Subcutaneous abdominal adipose tissue (tissue), 5 donors: ENCODE results near the gene CLCN1.

Experiments
- H3K27ac ChIP-seq: one replicate; pipeline ENCODE4 v1.7.0; 2013; ENCODE audit warnings: low read depth, mild to moderate bottlenecking, inconsistent platforms, low read length, moderate library complexity
- H3K27me3 ChIP-seq, 5 donors: one replicate each; pipeline ENCODE4 v1.7.0; 2013; ENCODE audit warnings: low read length in 5 of 5, inconsistent platforms in 1 of 5; ENCODE audit not compliant: control insufficient read depth in 5 of 5, insufficient read depth in 4 of 5
- H3K36me3 ChIP-seq, 5 donors: one replicate each; pipeline ENCODE4 v1.7.0; 2013; ENCODE audit warnings: low read length in 5 of 5; ENCODE audit not compliant: control insufficient read depth in 5 of 5, insufficient read depth in 5 of 5
- H3K4me1 ChIP-seq, 5 donors: one replicate each; pipeline ENCODE4 v1.7.0; 2013; ENCODE audit warnings: low read length in 5 of 5, mild to moderate bottlenecking in 3 of 5, moderate library complexity in 1 of 5; ENCODE audit not compliant: control insufficient read depth in 5 of 5, insufficient read depth in 5 of 5
- H3K4me3 ChIP-seq, 5 donors: one replicate each; pipeline ENCODE4 v1.7.0; 2013; ENCODE audit warnings: low read length in 5 of 5, low read depth in 1 of 5
- H3K9ac ChIP-seq, 5 donors: one replicate each; pipeline ENCODE4 v1.7.0; 2013; ENCODE audit warnings: low read length in 5 of 5, mild to moderate bottlenecking in 4 of 5, moderate library complexity in 3 of 5
- H3K9me3 ChIP-seq, 5 donors: one replicate each; pipeline ENCODE4 v1.7.0; 2013; ENCODE audit warnings: low read length in 5 of 5; ENCODE audit not compliant: control insufficient read depth in 5 of 5
- donor health status: healthy.
- donor health status: healthy.
- donor health status: healthy.
- donor health status: healthy.
- donor health status: healthy.

Gene CLCN1

DNA sequence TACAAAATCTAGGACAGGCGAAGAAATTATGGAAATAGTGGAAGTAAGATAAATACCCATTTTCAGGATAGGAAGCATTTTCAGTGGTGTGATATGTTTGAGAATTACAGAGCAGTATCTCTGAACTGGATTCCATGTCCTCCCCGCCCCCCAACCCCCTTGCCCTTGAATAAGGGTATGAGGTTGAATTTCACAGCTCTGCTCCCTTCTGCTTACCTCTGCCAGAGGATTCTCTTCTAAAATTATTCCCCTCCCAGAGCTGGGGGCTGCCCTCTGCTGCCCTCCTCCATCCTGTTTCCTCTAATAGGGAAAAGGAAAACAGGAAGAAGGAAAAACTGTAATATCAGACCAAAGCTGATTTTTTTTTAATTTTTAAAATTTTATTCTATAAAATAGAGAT lies 7.3 kb upstream of the CLCN1 start:
- H3K27ac ChIP-seq, result no peak overlapping the region
- no peak overlapping the region for H3K4me3 ChIP-seq
- no peaks in the 10 kb centered on the region for H3K9me3 ChIP-seq
- peaks cover 0 to 2% (median 0%) of the 10 kb centered on the region in 5 donors for H3K4me1 ChIP-seq
- H3K9ac ChIP-seq, result no peak overlapping the region
- H3K36me3 ChIP-seq, result peaks cover 21 to 42% (median 40%) of the 10 kb centered on the region in 5 donors
- no peaks in the 10 kb centered on the region for H3K27me3 ChIP-seq

DNA sequence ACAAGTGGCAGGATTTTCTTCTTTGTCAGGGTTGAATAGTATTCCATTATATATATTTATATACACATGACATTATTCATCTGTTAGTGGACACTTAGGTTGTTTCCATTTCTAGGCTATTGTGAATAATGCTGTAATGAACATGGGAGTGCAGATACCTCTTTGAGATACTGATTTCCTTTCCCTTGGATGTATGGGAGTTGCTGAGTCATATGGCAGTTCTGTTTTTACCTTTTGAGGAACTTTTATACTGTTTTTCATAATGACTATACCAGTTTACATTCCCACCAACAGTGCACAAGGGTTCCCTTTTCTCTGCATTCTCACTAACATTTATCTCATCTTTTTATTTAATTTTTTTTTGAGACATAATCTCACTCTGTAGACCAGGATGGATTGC lies 1.8 kb upstream of the CLCN1 start:
- Histone ChIP-seq H3K27me3 (no peaks in the 10 kb centered on the region), H3K36me3 (no peaks in the 10 kb centered on the region), H3K9me3 (no peaks in the 10 kb centered on the region), H3K9ac (no peak overlapping the region), H3K27ac (no peak overlapping the region), H3K4me1 (peaks cover 0 to 10% (median 9%) of the 10 kb centered on the region in 5 donors), H3K4me3 (no peak overlapping the region)

DNA sequence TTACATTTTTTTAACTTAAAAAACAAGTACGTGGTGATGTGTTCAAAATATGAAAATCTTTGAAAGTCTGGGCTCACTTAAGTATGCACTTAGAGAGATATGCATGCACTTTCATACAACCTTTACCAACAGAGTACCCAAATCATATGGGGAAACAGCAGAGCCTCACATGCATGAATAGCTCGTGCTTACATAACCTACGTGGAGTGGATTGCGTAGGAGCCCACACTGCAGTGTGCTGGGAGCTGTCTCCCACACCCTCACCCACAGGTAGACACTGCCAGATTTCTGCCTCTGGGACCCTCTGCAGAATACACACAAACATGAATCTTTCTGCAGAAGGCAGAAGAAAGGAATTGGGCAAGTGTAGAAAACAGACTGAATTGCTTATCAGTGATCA lies 581 bp downstream of the CLCN1 start:
- H3K4me3 ChIP-seq, result no peak overlapping the region
- H3K27ac ChIP-seq, result no peak overlapping the region

DNA sequence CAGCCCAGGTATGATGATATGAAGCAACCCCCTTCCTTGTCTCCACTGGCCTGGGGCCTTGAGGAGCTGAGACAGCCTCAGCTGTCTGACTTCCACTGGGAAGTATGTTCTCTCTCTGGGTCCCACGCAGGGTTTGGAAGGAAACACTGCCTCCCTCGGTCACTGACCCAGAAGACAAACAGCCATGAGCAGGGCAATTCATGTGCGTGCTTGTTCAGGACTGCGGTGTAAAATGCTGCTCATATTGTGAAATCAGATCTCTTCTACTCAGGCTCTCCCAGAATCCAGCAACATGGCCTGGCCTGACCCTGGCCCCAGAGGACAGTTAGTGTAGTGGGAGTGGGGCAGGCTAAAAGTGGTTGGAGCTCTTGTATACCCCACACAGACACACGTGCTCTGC lies 2.8 kb downstream of the CLCN1 start:
- Histone ChIP-seq H3K4me3 (no peak overlapping the region), H3K27ac (no peak overlapping the region), H3K36me3 (no peaks in the 10 kb centered on the region), H3K4me1 (peaks cover 0 to 28% (median 23%) of the 10 kb centered on the region in 5 donors), H3K9me3 (no peaks in the 10 kb centered on the region), H3K27me3 (no peaks in the 10 kb centered on the region), H3K9ac (no peak overlapping the region)

More for the DNA sequence above, 581 bp downstream of the CLCN1 start:
- peaks cover 0 to 14% (median 12%) of the 10 kb centered on the region in 5 donors for H3K4me1 ChIP-seq
- no peaks in the 10 kb centered on the region for H3K36me3 ChIP-seq
- H3K27me3 ChIP-seq, result no peaks in the 10 kb centered on the region
- H3K9ac ChIP-seq, result no peak overlapping the region
- no peaks in the 10 kb centered on the region for H3K9me3 ChIP-seq

DNA sequence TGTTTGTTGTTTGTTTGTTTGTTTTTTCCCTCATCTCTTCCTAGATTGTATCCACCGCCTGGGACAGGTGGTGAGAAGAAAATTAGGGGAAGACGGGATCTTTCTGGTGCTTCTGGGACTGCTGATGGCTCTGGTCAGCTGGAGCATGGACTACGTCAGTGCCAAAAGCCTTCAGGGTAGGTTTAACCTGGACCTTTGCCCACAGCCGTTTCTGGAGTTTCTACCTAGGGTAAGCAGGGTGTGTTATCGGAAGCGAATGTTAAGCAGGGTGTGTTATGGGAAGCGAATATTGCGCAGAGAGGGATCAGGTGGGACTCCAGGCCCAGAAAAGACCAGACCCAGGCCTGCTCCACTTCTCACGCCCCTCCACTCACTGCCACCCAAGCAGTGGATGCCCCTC lies 4.7 kb downstream of the CLCN1 start:
- H3K9ac ChIP-seq, result no peak overlapping the region
- no peaks in the 10 kb centered on the region for H3K36me3 ChIP-seq
- H3K27me3 ChIP-seq, result no peaks in the 10 kb centered on the region
- no peaks in the 10 kb centered on the region for H3K9me3 ChIP-seq
- H3K4me1 ChIP-seq, result peaks cover 0 to 33% (median 27%) of the 10 kb centered on the region in 5 donors
- no peak overlapping the region for H3K4me3 ChIP-seq
- H3K27ac ChIP-seq, result no peak overlapping the region

DNA sequence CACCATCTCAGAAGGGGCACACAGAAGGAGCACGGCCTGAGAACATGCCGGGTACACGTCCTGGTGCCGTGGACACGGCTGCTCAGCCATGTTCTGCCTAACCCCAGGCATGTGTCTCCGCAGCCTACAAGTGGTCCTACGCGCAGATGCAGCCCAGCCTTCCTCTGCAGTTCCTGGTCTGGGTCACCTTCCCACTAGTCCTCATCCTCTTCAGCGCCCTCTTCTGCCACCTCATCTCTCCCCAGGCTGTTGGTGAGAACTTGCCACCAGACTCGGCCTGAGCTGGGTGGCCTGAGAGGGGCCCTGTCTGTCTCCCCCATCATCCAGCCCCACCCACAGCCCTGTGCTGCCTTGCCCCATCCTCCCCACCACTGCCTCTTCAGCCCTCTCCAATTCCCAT lies 5.3 kb downstream of the CLCN1 start:
- H3K27ac ChIP-seq, result no peak overlapping the region
- peaks cover 0 to 38% (median 30%) of the 10 kb centered on the region in 5 donors for H3K4me1 ChIP-seq
- no peaks in the 10 kb centered on the region for H3K9me3 ChIP-seq
- H3K27me3 ChIP-seq, result no peaks in the 10 kb centered on the region
- no peak overlapping the region for H3K4me3 ChIP-seq
- no peak overlapping the region for H3K9ac ChIP-seq
- H3K36me3 ChIP-seq, result no peaks in the 10 kb centered on the region

DNA sequence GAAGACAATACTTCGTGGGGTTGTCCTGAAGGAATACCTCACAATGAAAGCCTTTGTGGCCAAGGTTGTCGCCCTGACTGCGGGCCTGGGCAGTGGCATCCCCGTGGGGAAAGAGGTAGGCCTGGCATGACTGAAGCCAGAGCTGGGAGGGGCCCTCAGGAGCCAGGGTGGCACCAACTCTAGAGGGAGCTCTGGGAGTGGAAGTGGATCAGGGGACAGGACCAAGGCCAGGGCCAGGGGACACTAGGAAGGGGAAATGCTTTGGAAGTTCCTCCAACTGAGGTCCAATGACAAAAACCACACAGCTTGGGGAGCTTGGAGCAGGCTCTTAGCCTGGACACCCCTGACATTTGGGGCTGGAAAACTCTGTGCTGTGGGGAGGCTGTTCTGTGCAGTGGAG lies 5.8 kb downstream of the CLCN1 start:
- H3K9me3 ChIP-seq, result no peaks in the 10 kb centered on the region
- H3K4me3 ChIP-seq, result no peak overlapping the region
- no peaks in the 10 kb centered on the region for H3K36me3 ChIP-seq
- peaks cover 0 to 40% (median 30%) of the 10 kb centered on the region in 5 donors for H3K4me1 ChIP-seq
- no peaks in the 10 kb centered on the region for H3K27me3 ChIP-seq
- no peak overlapping the region for H3K27ac ChIP-seq
- H3K9ac ChIP-seq, result no peak overlapping the region

DNA sequence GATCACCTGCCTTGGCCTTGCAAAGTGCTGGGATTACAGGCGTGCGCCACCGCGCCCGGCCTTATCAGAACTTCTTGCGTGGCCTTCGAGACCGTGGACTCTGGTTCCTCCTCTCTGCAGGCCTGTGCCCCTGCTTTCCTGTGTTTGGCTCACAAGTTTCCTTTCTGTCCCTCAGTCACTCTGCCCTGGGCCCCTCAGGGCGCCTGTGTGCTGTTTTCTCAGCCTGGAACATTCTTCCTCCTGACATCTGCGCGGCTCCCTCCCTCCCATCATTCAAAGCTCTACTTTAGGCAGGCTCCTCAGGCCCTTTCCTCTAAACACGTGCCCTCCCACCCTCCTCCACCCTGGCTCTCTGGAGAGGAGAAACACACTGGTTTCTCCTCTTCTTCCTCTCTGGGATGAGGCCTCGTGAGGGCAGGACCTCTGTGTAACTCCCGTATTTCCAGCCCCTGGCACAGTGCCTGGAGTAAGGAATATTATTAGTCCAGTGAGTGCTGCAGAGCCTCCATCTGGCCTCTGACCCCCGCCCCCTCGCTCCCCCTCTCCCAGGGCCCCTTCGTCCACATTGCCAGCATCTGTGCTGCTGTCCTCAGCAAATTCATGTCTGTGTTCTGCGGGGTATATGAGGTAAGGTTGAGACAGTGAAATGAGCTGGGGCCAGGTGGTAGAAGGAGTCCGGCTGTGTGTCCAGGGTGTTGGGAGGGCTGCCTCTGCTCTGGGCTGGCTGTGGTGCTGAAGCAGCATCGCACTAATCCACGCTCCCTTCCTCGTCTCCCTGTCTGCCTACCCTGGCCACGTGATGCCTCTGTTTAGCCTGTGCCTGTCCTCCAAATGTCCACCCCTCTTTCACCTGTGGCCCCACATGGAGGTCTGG lies 7.1 kb downstream of the CLCN1 start:
- H3K27me3 ChIP-seq, result no peaks in the 10 kb centered on the region
- no peaks in the 10 kb centered on the region for H3K9me3 ChIP-seq
- no peak overlapping the region for H3K4me3 ChIP-seq
- peaks cover 0 to 40% (median 30%) of the 10 kb centered on the region in 5 donors for H3K4me1 ChIP-seq
- H3K9ac ChIP-seq, result no peak overlapping the region
- H3K27ac ChIP-seq, result no peak overlapping the region
- H3K36me3 ChIP-seq, result no peaks in the 10 kb centered on the region

DNA sequence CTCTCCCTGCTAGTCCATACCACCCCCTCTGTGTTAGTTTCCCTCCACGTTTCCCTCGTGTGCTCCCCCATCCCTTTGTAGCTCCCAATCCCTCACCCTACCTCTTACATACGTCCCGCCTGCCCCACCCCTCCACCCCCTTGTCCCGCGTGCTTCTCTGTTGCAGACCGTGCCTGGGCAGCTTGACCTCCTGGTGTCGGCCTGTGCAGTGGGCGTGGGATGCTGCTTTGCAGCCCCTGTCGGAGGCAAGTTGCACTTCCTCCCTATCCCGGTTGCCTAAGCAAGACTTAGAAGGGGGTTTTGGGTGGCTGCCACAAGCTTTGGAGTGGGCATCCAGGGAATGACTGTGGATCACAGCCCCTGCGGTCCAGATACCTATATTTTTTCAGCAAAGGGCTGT lies 7.7 kb downstream of the CLCN1 start:
- H3K36me3 ChIP-seq, result no peaks in the 10 kb centered on the region
- H3K9me3 ChIP-seq, result no peaks in the 10 kb centered on the region
- no peak overlapping the region for H3K27ac ChIP-seq
- H3K9ac ChIP-seq, result no peak overlapping the region
- H3K27me3 ChIP-seq, result no peaks in the 10 kb centered on the region
- peaks cover 0 to 36% (median 25%) of the 10 kb centered on the region in 5 donors for H3K4me1 ChIP-seq
- no peak overlapping the region for H3K4me3 ChIP-seq

DNA sequence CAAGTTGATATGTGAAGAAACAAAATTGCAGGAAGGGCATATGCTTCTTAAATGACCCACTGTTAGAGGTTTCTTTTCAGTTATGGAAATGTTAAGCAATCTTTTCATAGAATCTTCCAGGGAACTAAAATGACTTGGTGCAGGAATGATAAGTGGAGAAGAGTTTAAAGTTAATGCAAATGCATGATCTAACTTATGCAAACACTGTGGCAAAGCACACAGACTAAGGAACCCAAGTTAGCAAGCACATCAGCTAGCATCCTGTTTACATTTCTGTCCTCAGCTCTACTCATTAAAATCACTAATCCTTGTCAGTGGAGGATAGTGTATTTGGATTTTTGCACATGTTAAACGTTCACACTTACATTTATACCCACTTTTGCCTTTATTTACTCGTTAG lies 9.3 kb downstream of the CLCN1 start:
- H3K27ac ChIP-seq, result no peak overlapping the region

More for the DNA sequence above, 9.3 kb downstream of the CLCN1 start:
- no peak overlapping the region for H3K9ac ChIP-seq
- H3K27me3 ChIP-seq, result no peaks in the 10 kb centered on the region
- H3K4me1 ChIP-seq, result peaks cover 0 to 27% (median 17%) of the 10 kb centered on the region in 5 donors
- no peak overlapping the region for H3K4me3 ChIP-seq
- no peaks in the 10 kb centered on the region for H3K36me3 ChIP-seq
- H3K9me3 ChIP-seq, result no peaks in the 10 kb centered on the region
